ENCODE results near the gene ADAMTS15.

- TF ChIP-seq CTCF (IDR thresholded peaks at IDR 0.05) = no peak
- TF ChIP-seq POLR2A (IDR thresholded peaks at IDR 0.05) = no peak
- no peak for TF ChIP-seq EP300 (IDR thresholded peaks at IDR 0.05)
Measured at GRCh38 chr11:130457623-130458409, 9.4 kb downstream of the ADAMTS15 start.

Measured in upper lobe of left lung (tissue), 4 donors.